K562 (cell line): Measurements from ENCODE around the gene SETD5. TPM values are rescaled to one million over a fixed set of nuclear protein-coding genes. Genes with fewer than 3 reads are reported as not detected.

ENCODE experiments used
- ATAC-seq: fragments of 200-7000 bp; cut with Tn5 transposase; 3 replicates; pipeline ENCODE4 v1.9.1; 2020; ENCODE audit warnings: moderate library complexity
- BruUV-seq: library from RNA; stranded (reverse); fragments of 400-500 nt; replicated peaks from 2 replicates; lab custom pipeline; 2021; lab: Mats Ljungman, UMichigan
- CTCF ChIA-PET: fragments of 300-600 bp; formaldehyde crosslinking; extraction: SDS; loops from one replicate; lab custom pipeline; 2021; ENCODE audit warnings: low intra/inter-chr PET ratio; lab: Yijun Ruan, JAX
- POLR2A ChIA-PET: fragments of 300-600, 350-650 bp; sonication (Branson Sonifier 250); formaldehyde crosslinking; extraction: SDS; loops from one replicate; lab custom pipeline; 2021; ENCODE audit warnings: antibody characterized with exemption, inconsistent platforms; lab: Yijun Ruan, JAX
- DNase-seq, 4 experiments: peaks; one replicate each; pipeline versions ENCODE4 v3.0.0 to v3.0.0-alpha.2; 2011 to 2018; ENCODE audit warnings: low spot score in 3 of 4, mixed read lengths in 3 of 4; ENCODE audit errors: extremely low read depth in 1 of 4
- FAIRE-seq: peaks from 2 replicates; lab custom pipeline; 2011; peaks lifted over from hg19 to GRCh38; lab: Jason Lieb, UNC
- H2AFZ ChIP-seq: 2 replicates; pipeline ENCODE4 v1.6.0; 2011; ENCODE audit warnings: low read depth, low read length, control low read depth, inconsistent platforms
- H3K27ac ChIP-seq: fragments of 200-600 bp; 3 replicates; pipeline ENCODE4 v1.8.0; 2011; ENCODE audit warnings: low read depth, mild to moderate bottlenecking, control low read depth, inconsistent platforms, low read length, moderate library complexity, mixed read lengths; ENCODE audit errors: extremely low read depth
- H3K27me3 ChIP-seq, 2 experiments: fragments of 300-600 bp in 1 of 2; 2 replicates in 1 of 2; 3 replicates in 1 of 2; pipeline versions ENCODE4 v1.6.0 to v1.8.0; 2011; ENCODE audit warnings: inconsistent platforms in 2 of 2, low read length in 2 of 2, mild to moderate bottlenecking in 1 of 2, mixed read lengths in 1 of 2, moderate library complexity in 1 of 2; ENCODE audit not compliant: control insufficient read depth in 2 of 2, insufficient read depth in 2 of 2
- H3K36me3 ChIP-seq: fragments of 300-600 bp; 3 replicates; pipeline ENCODE4 v1.8.0; 2011; ENCODE audit warnings: mild to moderate bottlenecking, low read length, inconsistent platforms; ENCODE audit not compliant: control insufficient read depth, insufficient read depth
- H3K4me1 ChIP-seq, 2 experiments: fragments of 200-600 bp in 1 of 2; replicated peaks in 1 of 2; 2 replicates in 1 of 2; 3 replicates in 1 of 2; pipeline versions ENCODE4 v1.5.1 to v1.8.0; 2011; ENCODE audit warnings: inconsistent platforms in 2 of 2, low read length in 2 of 2, mild to moderate bottlenecking in 1 of 2, mixed read lengths in 1 of 2, moderate library complexity in 1 of 2; ENCODE audit not compliant: control insufficient read depth in 2 of 2, insufficient read depth in 2 of 2
- H3K4me2 ChIP-seq: 2 replicates; pipeline ENCODE4 v1.6.1; 2011; ENCODE audit warnings: low read length, control low read depth, inconsistent platforms, mixed read lengths; ENCODE audit not compliant: insufficient read depth
- H3K4me3 ChIP-seq: fragments of 200-600 bp; sonication (generic), shearing (Covaris generic); 2 replicates; pipeline ENCODE4 v1.5.1; 2016; ENCODE audit warnings: control low read depth, inconsistent platforms
- H3K79me2 ChIP-seq: fragments of 200-600 bp; 3 replicates; pipeline ENCODE4 v1.8.0; 2011; ENCODE audit warnings: low read length, inconsistent platforms; ENCODE audit not compliant: control insufficient read depth, insufficient read depth
- H3K9ac ChIP-seq, 2 experiments: 2 replicates each; pipeline versions ENCODE4 v1.6.0 to v1.6.1; 2011; ENCODE audit warnings: low read depth in 2 of 2, low read length in 2 of 2, control low read depth in 1 of 2, inconsistent platforms in 1 of 2, mild to moderate bottlenecking in 1 of 2, mixed read lengths in 1 of 2; ENCODE audit not compliant: insufficient read depth in 1 of 2
- H3K9me1 ChIP-seq: one replicate; pipeline ENCODE4 v1.6.0; 2011; ENCODE audit warnings: inconsistent platforms, mild to moderate bottlenecking, low read length, moderate library complexity; ENCODE audit not compliant: control insufficient read depth, insufficient read depth
- H3K9me3 ChIP-seq: replicated peaks from 2 replicates; pipeline ENCODE4 v1.5.1; 2011; ENCODE audit warnings: low read depth, low read length, inconsistent platforms; ENCODE audit not compliant: control insufficient read depth, insufficient read depth
- H4K20me1 ChIP-seq: replicated peaks from 2 replicates; pipeline ENCODE4 v1.6.1; 2011; ENCODE audit warnings: low read length, inconsistent platforms, mixed read lengths; ENCODE audit not compliant: control insufficient read depth, insufficient read depth
- ILF3 ChIP-seq: fragments of 450-650 bp; IDR thresholded peaks from 2 replicates; pipeline ENCODE4 v1.6.1; 2018; ENCODE audit warnings: antibody characterized with exemption, mild to moderate bottlenecking, moderate library complexity, borderline replicate concordance
- SIN3A ChIP-seq, 2 experiments: fragments of 150-350 bp in 1 of 2; IDR thresholded peaks; 2 replicates each; pipeline ENCODE4 v1.6.1; 2011 to 2016; ENCODE audit warnings: borderline replicate concordance in 2 of 2, low read depth in 2 of 2, low read length in 2 of 2, mild to moderate bottlenecking in 2 of 2, moderate library complexity in 2 of 2; ENCODE audit not compliant: control insufficient read depth in 1 of 2
- SPI1 ChIP-seq: IDR thresholded peaks from 2 replicates; pipeline ENCODE4 v1.6.1; 2011; ENCODE audit warnings: low read depth, low read length, control low read depth, borderline replicate concordance
- SUPT5H ChIP-seq: fragments of 450-650 bp; IDR thresholded peaks from 2 replicates; pipeline ENCODE4 v1.6.1; 2016
- THRAP3 ChIP-seq: fragments of 450-650 bp; IDR thresholded peaks from 2 replicates; pipeline ENCODE4 v1.6.1; 2016; ENCODE audit warnings: mild to moderate bottlenecking, inconsistent platforms, borderline replicate concordance
- ZNF316 ChIP-seq: fragments of 450-650 bp; IDR thresholded peaks from 2 replicates; pipeline ENCODE4 v1.6.1; 2016
- WGBS: fragments of 100-300 bp; shearing (Covaris generic); methylation state at CpG from one replicate; pipeline ENCODE4 v1.1.6; 2016; ENCODE audit warnings: low coverage, mixed read lengths; ENCODE audit not compliant: insufficient coverage; ENCODE audit errors: missing lambda C conversion rate; 5-methylcytosine and 5-hydroxymethylcytosine counted together
- in situ Hi-C: fragments of 300-500 bp; cut with MboI; formaldehyde crosslinking; loops from 4 replicates; pipeline ENCODE4 v1.15.0; 2018; ENCODE audit warnings: inconsistent platforms, mixed read lengths
- intact Hi-C: fragments of 100-400 bp; cut with micrococcal nuclease; formaldehyde crosslinking; loops from 2 replicates; pipeline ENCODE4 v1.14.2; 2022
- polyA plus RNA-seq, 8 experiments: library from polyadenylated mRNA; depleted of rRNA in 4 of 8; stranded (reverse) in 5 of 8; unstranded in 3 of 8; fragments of >200 nt; fragmentation: Nextera tagmentation in 2 of 8; fragmentation: Illumina TruSeq in 1 of 8; extraction: Ambion mirVana in 2 of 8; extraction: Trizol in 1 of 8; gene quantifications; 2 replicates each; pipeline versions ENCODE4 v1.2.1 to v1.2.3, GENCODE V29; 2011 to 2014; ENCODE audit warnings: inconsistent platforms in 1 of 8, missing spikeins in 1 of 8
- total RNA-seq, 7 experiments: library from RNA; depleted of rRNA in 6 of 7; stranded (reverse); fragments of >200 nt in 6 of 7; fragmentation: Illumina TruSeq in 2 of 7; extraction: Trizol in 2 of 7; gene quantifications; 2 replicates each; pipeline versions ENCODE4 v1.2.1 to v1.2.3, GENCODE V29; 2011 to 2021; ENCODE audit warnings: low replicate concordance in 1 of 7

SETD5 gene
- total and polyA plus RNA-seq, 9 of the 15 experiments (the other 6 are each of a cell fraction or from before 2014, with no cell fraction given) = 20.8 to 135 (median 87.2) TPM

DNA sequence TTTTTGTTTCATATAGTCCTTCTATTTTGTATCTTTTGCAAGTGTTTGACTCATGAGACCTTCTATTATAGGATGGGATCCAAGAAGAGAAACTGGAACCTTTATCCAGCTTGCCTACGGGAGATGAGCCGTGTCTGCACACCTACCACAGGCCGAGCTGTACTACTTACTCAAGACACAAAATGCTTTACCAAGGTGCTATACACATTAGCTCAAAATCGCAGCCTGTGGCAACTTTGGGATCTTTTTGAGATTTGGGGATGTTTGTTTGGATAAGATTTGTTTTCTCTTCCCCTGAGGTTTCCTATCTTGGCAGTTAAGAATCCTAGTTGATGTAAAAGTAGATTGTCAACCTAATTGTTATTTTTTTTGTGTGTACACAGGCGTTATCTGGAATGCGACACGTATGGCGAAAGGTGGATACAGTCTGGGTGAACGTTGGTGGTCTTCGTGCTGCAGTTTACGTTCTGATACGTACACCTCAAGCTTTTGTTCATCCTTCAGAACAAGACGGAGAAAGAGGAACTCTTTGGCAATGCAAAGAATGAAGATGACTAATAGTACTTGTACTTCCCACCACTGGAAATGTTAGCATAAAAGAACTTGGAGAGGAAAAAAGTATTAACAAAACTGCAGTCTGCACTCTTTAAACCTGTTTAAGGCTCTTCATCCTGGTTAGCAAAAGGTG lies 13.1 kb upstream of the SETD5 start:
- FAIRE-seq = no peak
- H3K9me1 ChIP-seq = no peaks in the 10 kb centered on the region
- TF ChIP-seq SPI1 = peak; percentile 44; the same call in 1 of the 2 replicates
- TF ChIP-seq SIN3A (IDR thresholded peaks at IDR 0.05; ENCODE audit: borderline replicate concordance in 2 of 2, control insufficient read depth in 1 of 2, low read depth in 2 of 2, low read length in 2 of 2) = no peak
- TF ChIP-seq ILF3 = 0 out of 2 replicates have a peak, but pooled peaks have one; percentile 41
- 0 out of 2 replicates have a peak, but pooled peaks have one; percentile 15 for TF ChIP-seq SUPT5H
- 0 out of 2 replicates have a peak, but pooled peaks have one; percentile 16 for TF ChIP-seq THRAP3
- no peak for TF ChIP-seq ZNF316
- TF ChIP-seq, all 486 proteins: peak for 4
- no peaks in the 10 kb centered on the region for H3K27me3 ChIP-seq
- no peak overlapping the region for H3K9ac ChIP-seq
- no peak overlapping the region for H2AFZ ChIP-seq
- in situ Hi-C loops (no loop called here), intact Hi-C loops (no loop called here)
- peaks cover 25% of the 10 kb centered on the region for H3K79me2 ChIP-seq
- ChIA-PET POLR2A (interaction anchor here (1.0 to 3.4 kb wide), 5 partner anchors 11 to 22 kb away, joined by 3 to 83 read pairs (median 8); partner anchors contain the start of genes SETD5 and THUMPD3), CTCF (no interaction called here)
- no peak overlapping the region for H3K4me2 ChIP-seq
- WGBS = 73% methylated on average over 13 of the region's 13 CpGs
- no peaks in the 10 kb centered on the region for H3K4me1 ChIP-seq
- peaks cover 92% of the 10 kb centered on the region for H3K36me3 ChIP-seq
- H3K9me3 ChIP-seq = no peaks in the 10 kb centered on the region
- no peaks in the 10 kb centered on the region for H4K20me1 ChIP-seq
- BruUV-seq = TSS peak; percentile 31
- H3K27ac ChIP-seq = no peak overlapping the region
- H3K4me3 ChIP-seq = no peak overlapping the region
- ATAC-seq (no peak), DNase-seq (no peak)
